ENCODE measurements around the gene RELN. TPM values are rescaled to one million over a fixed set of nuclear protein-coding genes. Genes with fewer than 3 reads are reported as not detected.

The RELN gene
- total and polyA plus RNA-seq, 2 of the 13 experiments (the other 11 are each of a cell fraction or from before 2014, with no cell fraction given), result 315 to 332 TPM

DNA sequence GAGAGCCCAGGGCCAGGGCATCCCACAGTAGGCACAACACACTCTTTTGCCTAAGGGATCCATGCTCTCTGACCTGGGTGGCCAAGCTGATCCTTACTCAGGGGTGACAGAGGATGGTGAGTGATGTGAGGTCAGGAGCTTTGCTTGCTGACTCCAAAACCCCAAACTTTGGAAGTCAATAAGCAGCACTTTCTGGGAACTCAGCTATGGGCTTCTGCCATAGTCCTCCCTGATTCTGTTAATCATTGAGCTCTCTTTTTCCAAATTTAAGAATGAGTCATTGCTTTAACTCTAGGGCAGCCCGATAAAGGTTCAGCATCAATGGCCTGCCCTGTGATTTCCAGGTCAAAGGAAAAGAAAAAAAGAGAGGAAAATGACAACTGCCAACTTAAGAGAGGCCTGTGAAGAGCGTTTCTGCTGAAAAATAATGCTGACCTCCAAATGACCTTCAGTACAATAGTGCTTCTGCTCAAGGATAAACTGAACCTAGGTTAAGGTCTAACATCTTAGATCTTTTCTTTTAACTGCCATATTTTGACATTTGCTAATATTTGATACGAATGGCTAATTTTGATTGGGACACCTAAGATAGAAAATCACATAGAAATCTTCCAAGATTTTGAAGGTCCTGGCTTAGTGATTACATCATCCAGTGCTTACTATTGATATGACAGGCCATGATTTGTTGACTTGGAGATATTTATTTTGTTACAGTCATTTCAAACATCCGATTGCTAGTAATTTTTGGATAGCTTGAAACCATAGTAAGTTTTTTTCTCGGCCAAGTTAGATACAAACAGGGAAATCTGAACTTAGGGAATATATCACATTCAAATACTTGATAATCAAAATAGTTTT is 20.8 kb upstream of the RELN start (continued):
- TF ChIP-seq ZNF326 (CRISPR knock-in tag; IDR thresholded peaks at IDR 0.05; ENCODE audit: borderline replicate concordance) (no peak), JUNB (CRISPR knock-in tag; IDR thresholded peaks at IDR 0.05; ENCODE audit: borderline replicate concordance) (peak; percentile 47; the same call in 1 of the 2 replicates), ZMYM4 (CRISPR knock-in tag; IDR thresholded peaks at IDR 0.05) (peak; percentile 28; the same call in 1 of the 2 replicates), ZNF101 (CRISPR knock-in tag; IDR thresholded peaks at IDR 0.05; ENCODE audit: borderline replicate concordance, low read depth) (no peak), NCOA1 (CRISPR knock-in tag; IDR thresholded peaks at IDR 0.05) (no peak), ZFYVE20 (CRISPR knock-in tag; IDR thresholded peaks at IDR 0.05; ENCODE audit: borderline replicate concordance, low read depth) (no peak), ADNP (CRISPR knock-in tag; IDR thresholded peaks at IDR 0.05) (no peak), ZBTB8A (CRISPR knock-in tag; IDR thresholded peaks at IDR 0.05; ENCODE audit: borderline replicate concordance, low read depth) (no peak), MED8 (CRISPR knock-in tag; IDR thresholded peaks at IDR 0.05; ENCODE audit: insufficient replicate concordance) (no peak), ZNF577 (CRISPR knock-in tag; IDR thresholded peaks at IDR 0.05; ENCODE audit: borderline replicate concordance, low read depth) (no peak), KAT7 (CRISPR knock-in tag; IDR thresholded peaks at IDR 0.05; ENCODE audit: borderline replicate concordance) (peak; percentile 59; the same call in 1 of the 2 replicates), ZFP82 (CRISPR knock-in tag; IDR thresholded peaks at IDR 0.05; ENCODE audit: borderline replicate concordance) (no peak), MTA1 (CRISPR knock-in tag; IDR thresholded peaks at IDR 0.05; ENCODE audit: borderline replicate concordance) (no peak), ZNF850 (CRISPR knock-in tag; conservative IDR thresholded peaks at IDR 0.05) (no peak), SNAI1 (CRISPR knock-in tag; IDR thresholded peaks at IDR 0.05; ENCODE audit: borderline replicate concordance) (no peak), ONECUT2 (CRISPR knock-in tag; IDR thresholded peaks at IDR 0.05) (no peak)
- TF ChIP-seq, protein P1, sequence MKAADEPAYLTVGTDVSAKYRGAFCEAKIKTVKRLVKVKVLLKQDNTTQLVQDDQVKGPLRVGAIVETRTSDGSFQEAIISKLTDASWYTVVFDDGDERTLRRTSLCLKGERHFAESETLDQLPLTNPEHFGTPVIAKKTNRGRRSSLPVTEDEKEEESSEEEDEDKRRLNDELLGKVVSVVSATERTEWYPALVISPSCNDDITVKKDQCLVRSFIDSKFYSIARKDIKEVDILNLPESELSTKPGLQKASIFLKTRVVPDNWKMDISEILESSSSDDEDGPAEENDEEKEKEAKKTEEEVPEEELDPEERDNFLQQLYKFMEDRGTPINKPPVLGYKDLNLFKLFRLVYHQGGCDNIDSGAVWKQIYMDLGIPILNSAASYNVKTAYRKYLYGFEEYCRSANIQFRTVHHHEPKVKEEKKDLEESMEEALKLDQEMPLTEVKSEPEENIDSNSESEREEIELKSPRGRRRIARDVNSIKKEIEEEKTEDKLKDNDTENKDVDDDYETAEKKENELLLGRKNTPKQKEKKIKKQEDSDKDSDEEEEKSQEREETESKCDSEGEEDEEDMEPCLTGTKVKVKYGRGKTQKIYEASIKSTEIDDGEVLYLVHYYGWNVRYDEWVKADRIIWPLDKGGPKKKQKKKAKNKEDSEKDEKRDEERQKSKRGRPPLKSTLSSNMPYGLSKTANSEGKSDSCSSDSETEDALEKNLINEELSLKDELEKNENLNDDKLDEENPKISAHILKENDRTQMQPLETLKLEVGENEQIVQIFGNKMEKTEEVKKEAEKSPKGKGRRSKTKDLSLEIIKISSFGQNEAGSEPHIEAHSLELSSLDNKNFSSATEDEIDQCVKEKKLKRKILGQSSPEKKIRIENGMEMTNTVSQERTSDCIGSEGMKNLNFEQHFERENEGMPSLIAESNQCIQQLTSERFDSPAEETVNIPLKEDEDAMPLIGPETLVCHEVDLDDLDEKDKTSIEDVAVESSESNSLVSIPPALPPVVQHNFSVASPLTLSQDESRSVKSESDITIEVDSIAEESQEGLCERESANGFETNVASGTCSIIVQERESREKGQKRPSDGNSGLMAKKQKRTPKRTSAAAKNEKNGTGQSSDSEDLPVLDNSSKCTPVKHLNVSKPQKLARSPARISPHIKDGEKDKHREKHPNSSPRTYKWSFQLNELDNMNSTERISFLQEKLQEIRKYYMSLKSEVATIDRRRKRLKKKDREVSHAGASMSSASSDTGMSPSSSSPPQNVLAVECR (CRISPR knock-in tag; IDR thresholded peaks at IDR 0.05; ENCODE audit: borderline replicate concordance), result no peak
- TF ChIP-seq, protein P2, sequence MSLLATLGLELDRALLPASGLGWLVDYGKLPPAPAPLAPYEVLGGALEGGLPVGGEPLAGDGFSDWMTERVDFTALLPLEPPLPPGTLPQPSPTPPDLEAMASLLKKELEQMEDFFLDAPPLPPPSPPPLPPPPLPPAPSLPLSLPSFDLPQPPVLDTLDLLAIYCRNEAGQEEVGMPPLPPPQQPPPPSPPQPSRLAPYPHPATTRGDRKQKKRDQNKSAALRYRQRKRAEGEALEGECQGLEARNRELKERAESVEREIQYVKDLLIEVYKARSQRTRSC (CRISPR knock-in tag; IDR thresholded peaks at IDR 0.05; ENCODE audit: low read depth), result no peak
- TF ChIP-seq, protein P3, sequence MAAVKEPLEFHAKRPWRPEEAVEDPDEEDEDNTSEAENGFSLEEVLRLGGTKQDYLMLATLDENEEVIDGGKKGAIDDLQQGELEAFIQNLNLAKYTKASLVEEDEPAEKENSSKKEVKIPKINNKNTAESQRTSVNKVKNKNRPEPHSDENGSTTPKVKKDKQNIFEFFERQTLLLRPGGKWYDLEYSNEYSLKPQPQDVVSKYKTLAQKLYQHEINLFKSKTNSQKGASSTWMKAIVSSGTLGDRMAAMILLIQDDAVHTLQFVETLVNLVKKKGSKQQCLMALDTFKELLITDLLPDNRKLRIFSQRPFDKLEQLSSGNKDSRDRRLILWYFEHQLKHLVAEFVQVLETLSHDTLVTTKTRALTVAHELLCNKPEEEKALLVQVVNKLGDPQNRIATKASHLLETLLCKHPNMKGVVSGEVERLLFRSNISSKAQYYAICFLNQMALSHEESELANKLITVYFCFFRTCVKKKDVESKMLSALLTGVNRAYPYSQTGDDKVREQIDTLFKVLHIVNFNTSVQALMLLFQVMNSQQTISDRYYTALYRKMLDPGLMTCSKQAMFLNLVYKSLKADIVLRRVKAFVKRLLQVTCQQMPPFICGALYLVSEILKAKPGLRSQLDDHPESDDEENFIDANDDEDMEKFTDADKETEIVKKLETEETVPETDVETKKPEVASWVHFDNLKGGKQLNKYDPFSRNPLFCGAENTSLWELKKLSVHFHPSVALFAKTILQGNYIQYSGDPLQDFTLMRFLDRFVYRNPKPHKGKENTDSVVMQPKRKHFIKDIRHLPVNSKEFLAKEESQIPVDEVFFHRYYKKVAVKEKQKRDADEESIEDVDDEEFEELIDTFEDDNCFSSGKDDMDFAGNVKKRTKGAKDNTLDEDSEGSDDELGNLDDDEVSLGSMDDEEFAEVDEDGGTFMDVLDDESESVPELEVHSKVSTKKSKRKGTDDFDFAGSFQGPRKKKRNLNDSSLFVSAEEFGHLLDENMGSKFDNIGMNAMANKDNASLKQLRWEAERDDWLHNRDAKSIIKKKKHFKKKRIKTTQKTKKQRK (IDR thresholded peaks at IDR 0.05; ENCODE audit: low read length), result no peak
